HepG2 (cell line): ENCODE data around the gene STS. TPM values are rescaled to one million over a fixed set of nuclear protein-coding genes. Genes with fewer than 3 reads are reported as not detected.

Experiments
- ATAC-seq: fragments of 200-7000 bp; cut with Tn5 transposase; 3 replicates; pipeline ENCODE4 v1.9.1; 2020; ENCODE audit warnings: mild to moderate bottlenecking, moderate library complexity
- BruUV-seq: library from RNA; stranded (reverse); fragments of 400-500 nt; replicated peaks from 2 replicates; lab custom pipeline; 2021; lab: Mats Ljungman, UMichigan
- CTCF ChIA-PET: fragments of 300-600 bp; formaldehyde crosslinking; extraction: SDS; loops from one replicate; lab custom pipeline; 2021; ENCODE audit warnings: low total read pairs, inconsistent platforms, low intra/inter-chr PET ratio; lab: Yijun Ruan, JAX
- POLR2A ChIA-PET: fragments of 350-600 bp; sonication (Branson Sonifier 250); formaldehyde crosslinking; loops from one replicate; lab custom pipeline; 2020; ENCODE audit warnings: antibody characterized with exemption, inconsistent platforms; lab: Yijun Ruan, JAX
- DNase-seq: peaks from one replicate; pipeline ENCODE4 v3.0.0-alpha.2; 2015; ENCODE audit warnings: low spot score
- FAIRE-seq: peaks from 3 replicates; lab custom pipeline; 2011; peaks lifted over from hg19 to GRCh38; lab: Jason Lieb, UNC
- H2AFZ ChIP-seq: one replicate; pipeline ENCODE4 v1.6.1; 2011; ENCODE audit warnings: low read length, inconsistent platforms
- H3K27ac ChIP-seq: fragments of 300-600 bp; 3 replicates; pipeline ENCODE4 v1.8.0; 2011; ENCODE audit warnings: mixed run types, mild to moderate bottlenecking, mixed read lengths, low read length, inconsistent platforms; ENCODE audit not compliant: insufficient read depth; ENCODE audit errors: extremely low read length
- H3K27me3 ChIP-seq, 2 experiments: fragments of 200-600 bp in 1 of 2; 2 replicates in 1 of 2; 3 replicates in 1 of 2; pipeline versions ENCODE4 v1.6.0 to v1.8.0; 2011; ENCODE audit warnings: low read length in 2 of 2, mild to moderate bottlenecking in 2 of 2, moderate library complexity in 2 of 2, inconsistent platforms in 1 of 2; ENCODE audit not compliant: insufficient read depth in 2 of 2, control insufficient read depth in 1 of 2
- H3K36me3 ChIP-seq, 2 experiments: fragments of 200-600 bp in 1 of 2; replicated peaks in 1 of 2; 2 replicates in 1 of 2; 3 replicates in 1 of 2; pipeline versions ENCODE4 v1.5.1 to v1.8.0; 2011; ENCODE audit warnings: low read length in 2 of 2, inconsistent platforms in 1 of 2; ENCODE audit not compliant: insufficient read depth in 2 of 2, control insufficient read depth in 1 of 2
- H3K4me1 ChIP-seq: 2 replicates; pipeline ENCODE4 v1.5.1; 2012; ENCODE audit warnings: low read length, inconsistent platforms; ENCODE audit not compliant: insufficient read depth
- H3K4me2 ChIP-seq: 2 replicates; pipeline ENCODE4 v1.6.0; 2011; ENCODE audit warnings: low read depth, low read length, inconsistent platforms
- H3K4me3 ChIP-seq, 3 experiments: fragments of 200-600 bp in 1 of 3; sonication (generic), shearing (Covaris generic) in 1 of 3; replicated peaks in 1 of 3; 2 replicates each; pipeline ENCODE4 v1.5.1; 2011 to 2016; ENCODE audit warnings: low read length in 3 of 3, inconsistent platforms in 2 of 3, low read depth in 2 of 3, mild to moderate bottlenecking in 2 of 3, control low read depth in 1 of 3, mixed read lengths in 1 of 3; ENCODE audit not compliant: insufficient read depth in 1 of 3
- H3K79me2 ChIP-seq: one replicate; pipeline ENCODE4 v1.6.1; 2011; ENCODE audit warnings: low read length, inconsistent platforms; ENCODE audit not compliant: insufficient read depth
- H3K9ac ChIP-seq: 2 replicates; pipeline ENCODE4 v1.6.0; 2011; ENCODE audit warnings: mild to moderate bottlenecking, low read depth, low read length, inconsistent platforms; ENCODE audit not compliant: insufficient read depth
- H3K9me3 ChIP-seq: 2 replicates; pipeline ENCODE4 v1.5.1; 2012; ENCODE audit warnings: mild to moderate bottlenecking, low read length
- H4K20me1 ChIP-seq: 2 replicates; pipeline ENCODE4 v1.6.0; 2011; ENCODE audit warnings: inconsistent platforms, mild to moderate bottlenecking, low read length, moderate library complexity; ENCODE audit not compliant: insufficient read depth
- CENPT ChIP-seq: sonication (generic); formaldehyde crosslinking; IDR thresholded peaks from 2 replicates; pipeline ENCODE4 v1.8.0; 2022; ENCODE audit warnings: low read depth, mild to moderate bottlenecking, moderate library complexity, missing genetic modification reagents
- ZNF460 ChIP-seq: sonication (generic); formaldehyde crosslinking; IDR thresholded peaks from 2 replicates; pipeline ENCODE4 v1.5.1; 2020; ENCODE audit warnings: missing genetic modification reagents, mild to moderate bottlenecking, borderline replicate concordance
- ZSCAN21 ChIP-seq: sonication (generic); formaldehyde crosslinking; IDR thresholded peaks from 2 replicates; pipeline ENCODE4 v1.8.0; 2022; ENCODE audit warnings: mild to moderate bottlenecking, missing genetic modification reagents, moderate library complexity, borderline replicate concordance
- WGBS: methylation state at CpG from one replicate; pipeline ENCODE4 v1.1.6; 2017; ENCODE audit warnings: low lambda C conversion rate; 5-methylcytosine and 5-hydroxymethylcytosine counted together
- in situ Hi-C: cut with HindIII; loops from 2 replicates; pipeline ENCODE4 v1.10.0; 2017; ENCODE audit warnings: low pct_unique_long_range_greater_than_20kb; ENCODE audit not compliant: extremely low pct_ligation_motif_present
- intact Hi-C: fragments of 100-400 bp; cut with micrococcal nuclease; formaldehyde crosslinking; loops from one replicate; pipeline ENCODE4 v1.10.0; 2022; ENCODE audit not compliant: unreplicated experiment
- polyA plus RNA-seq, 8 experiments: library from polyadenylated mRNA; depleted of rRNA in 3 of 8; stranded (reverse) in 7 of 8; unstranded in 1 of 8; fragments of >200 nt; fragmentation: Illumina TruSeq in 4 of 8; extraction: Trizol in 4 of 8; gene quantifications; 2 replicates each; pipeline versions ENCODE4 v1.2.1 to v1.2.3, GENCODE V29; 2011 to 2016; ENCODE audit warnings: low read depth in 4 of 8, missing spikeins in 1 of 8, mixed read lengths in 1 of 8; ENCODE audit not compliant: insufficient read depth in 1 of 8
- total RNA-seq, 5 experiments: library from RNA; depleted of rRNA; stranded (reverse); fragments of >200 nt; fragmentation: Illumina TruSeq; extraction: Trizol; gene quantifications; 2 replicates each; pipeline ENCODE4 v1.2.3, GENCODE V29; 2016; ENCODE audit warnings: low read depth in 1 of 5
- TF ChIP-seq, protein P1 (sequence below): IDR thresholded peaks from 2 replicates; pipeline ENCODE4 v1.6.1; 2016; ENCODE audit warnings: mild to moderate bottlenecking
- TF ChIP-seq, protein P2 (sequence below): sonication (generic); formaldehyde crosslinking; IDR thresholded peaks from 2 replicates; pipeline ENCODE4 v1.5.1; 2020; ENCODE audit warnings: missing genetic modification reagents, mild to moderate bottlenecking, borderline replicate concordance
- TF ChIP-seq, protein P3 (sequence below): IDR thresholded peaks from 2 replicates; pipeline ENCODE4 v1.6.1; 2016; ENCODE audit warnings: low read depth

Gene STS
- total and polyA plus RNA-seq, 2 of the 13 experiments (the other 11 are each of a cell fraction or from before 2014, with no cell fraction given) = 0.87 to 1.5 TPM

- no peak overlapping the region for H2AFZ ChIP-seq
- no peaks in the 10 kb centered on the region for H3K79me2 ChIP-seq
- H3K9ac ChIP-seq = no peak overlapping the region
- intact Hi-C loops = no loop called here
- peaks cover 9% of the 10 kb centered on the region for H3K4me1 ChIP-seq
- no peaks in the 10 kb centered on the region for H4K20me1 ChIP-seq
- no peak for FAIRE-seq
- H3K27ac ChIP-seq = no peak overlapping the region
- no peaks in the 10 kb centered on the region for H3K27me3 ChIP-seq
- H3K36me3 ChIP-seq = no peaks in the 10 kb centered on the region
- no peaks in the 10 kb centered on the region for H3K9me3 ChIP-seq
- WGBS = 95% methylated on average over 10 of the region's 12 CpGs
- ChIA-PET CTCF (no interaction called here), POLR2A (no interaction called here)
- no peak overlapping the region for H3K4me3 ChIP-seq
- TF ChIP-seq, protein P1, sequence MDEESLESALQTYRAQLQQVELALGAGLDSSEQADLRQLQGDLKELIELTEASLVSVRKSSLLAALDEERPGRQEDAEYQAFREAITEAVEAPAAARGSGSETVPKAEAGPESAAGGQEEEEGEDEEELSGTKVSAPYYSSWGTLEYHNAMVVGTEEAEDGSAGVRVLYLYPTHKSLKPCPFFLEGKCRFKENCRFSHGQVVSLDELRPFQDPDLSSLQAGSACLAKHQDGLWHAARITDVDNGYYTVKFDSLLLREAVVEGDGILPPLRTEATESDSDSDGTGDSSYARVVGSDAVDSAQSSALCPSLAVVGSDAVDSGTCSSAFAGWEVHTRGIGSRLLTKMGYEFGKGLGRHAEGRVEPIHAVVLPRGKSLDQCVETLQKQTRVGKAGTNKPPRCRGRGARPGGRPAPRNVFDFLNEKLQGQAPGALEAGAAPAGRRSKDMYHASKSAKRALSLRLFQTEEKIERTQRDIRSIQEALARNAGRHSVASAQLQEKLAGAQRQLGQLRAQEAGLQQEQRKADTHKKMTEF = no peak
- TF ChIP-seq ZNF460 (CRISPR knock-in tag) = no peak
- TF ChIP-seq CENPT (CRISPR knock-in tag) = no peak
- TF ChIP-seq, protein P2, sequence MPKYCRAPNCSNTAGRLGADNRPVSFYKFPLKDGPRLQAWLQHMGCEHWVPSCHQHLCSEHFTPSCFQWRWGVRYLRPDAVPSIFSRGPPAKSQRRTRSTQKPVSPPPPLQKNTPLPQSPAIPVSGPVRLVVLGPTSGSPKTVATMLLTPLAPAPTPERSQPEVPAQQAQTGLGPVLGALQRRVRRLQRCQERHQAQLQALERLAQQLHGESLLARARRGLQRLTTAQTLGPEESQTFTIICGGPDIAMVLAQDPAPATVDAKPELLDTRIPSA = no peak
- TF ChIP-seq, protein P3, sequence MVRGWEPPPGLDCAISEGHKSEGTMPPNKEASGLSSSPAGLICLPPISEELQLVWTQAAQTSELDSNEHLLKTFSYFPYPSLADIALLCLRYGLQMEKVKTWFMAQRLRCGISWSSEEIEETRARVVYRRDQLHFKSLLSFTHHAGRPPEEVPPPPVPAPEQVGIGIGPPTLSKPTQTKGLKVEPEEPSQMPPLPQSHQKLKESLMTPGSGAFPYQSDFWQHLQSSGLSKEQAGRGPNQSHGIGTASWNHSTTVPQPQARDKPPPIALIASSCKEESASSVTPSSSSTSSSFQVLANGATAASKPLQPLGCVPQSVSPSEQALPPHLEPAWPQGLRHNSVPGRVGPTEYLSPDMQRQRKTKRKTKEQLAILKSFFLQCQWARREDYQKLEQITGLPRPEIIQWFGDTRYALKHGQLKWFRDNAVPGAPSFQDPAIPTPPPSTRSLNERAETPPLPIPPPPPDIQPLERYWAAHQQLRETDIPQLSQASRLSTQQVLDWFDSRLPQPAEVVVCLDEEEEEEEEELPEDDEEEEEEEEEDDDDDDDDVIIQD (CRISPR knock-in tag) = no peak
- TF ChIP-seq ZSCAN21 = no peak
- H3K4me2 ChIP-seq = no peak overlapping the region
- in situ Hi-C loops = no loop called here
- DNase-seq = no peak
- no TSS peak for BruUV-seq
- ATAC-seq = no peak
Observed at GRCh38 chrX:7109838-7110793, 37.4 kb upstream of the STS start.
